Erythroblast (primary cell): Measurements from ENCODE around the gene FAM89B.
"Not testable (repeated sequence)": the region's sequence is repeated elsewhere in the genome, so short reads cannot be mapped to it uniquely, and the experiment has no call there.

ENCODE experiments used
- GATA1 ChIP-seq: IDR thresholded peaks from 2 replicates; pipeline ENCODE4 v1.6.1; 2011; ENCODE audit warnings: low read depth, mild to moderate bottlenecking, control low read depth, low read length, moderate library complexity
- POLR2A ChIP-seq: IDR thresholded peaks from 2 replicates; pipeline ENCODE4 v1.6.1; 2011; ENCODE audit warnings: mild to moderate bottlenecking, low read length

DNA sequence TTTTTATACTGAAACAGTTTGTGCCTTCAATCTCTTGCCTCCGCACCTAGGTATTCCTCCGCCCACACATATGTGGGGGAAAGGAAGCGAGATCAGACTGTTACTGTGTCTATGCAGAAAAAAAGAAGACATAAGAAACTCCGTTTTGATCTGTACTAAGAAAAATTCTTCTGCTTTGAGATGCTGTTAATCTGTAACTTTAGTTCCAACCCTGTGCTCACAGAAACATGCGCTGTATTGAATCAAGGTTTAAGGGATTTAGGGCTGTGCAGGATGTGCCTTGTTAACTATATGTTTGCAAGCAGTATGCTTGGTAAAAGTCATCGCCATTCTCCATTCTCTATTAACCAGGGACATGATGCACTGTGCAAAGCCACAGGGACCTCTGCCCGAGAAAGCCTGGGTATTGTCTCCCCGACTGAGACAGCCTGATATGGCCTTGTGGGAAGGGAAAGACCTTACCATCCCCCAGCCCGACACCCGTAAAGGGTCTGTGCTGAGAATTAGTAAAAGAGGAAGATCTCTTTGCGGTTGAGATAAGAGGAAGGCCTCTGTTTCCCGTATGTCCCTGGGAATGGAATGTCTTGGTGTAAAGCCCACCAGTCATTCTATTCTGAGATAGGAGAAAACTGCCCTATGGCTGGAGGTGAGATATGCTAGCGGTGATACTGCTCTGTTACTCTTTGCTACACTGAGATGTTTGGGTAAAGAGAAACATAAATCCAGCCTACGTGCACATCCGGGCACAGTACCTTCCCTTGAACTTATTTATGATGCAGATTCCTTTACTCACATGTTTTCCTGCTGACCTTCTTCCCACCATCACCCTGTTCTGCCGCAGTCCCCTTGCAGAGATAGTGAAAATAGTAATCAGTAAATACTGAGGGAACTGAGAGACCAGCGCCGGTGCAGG is 49.4 kb upstream of the FAM89B start:
- not testable (repeated sequence) for TF ChIP-seq POLR2A, GATA1
